ENCODE measurements around the gene PIK3CD. TPM values are rescaled to one million over a fixed set of nuclear protein-coding genes. Genes with fewer than 3 reads are reported as not detected.
A peak's percentile ranks its signal among the peaks of the same experiment; 100 is the strongest.

PIK3CD gene
- total RNA-seq, 1 experiment from 2014 or later: 2.6 TPM

DNA sequence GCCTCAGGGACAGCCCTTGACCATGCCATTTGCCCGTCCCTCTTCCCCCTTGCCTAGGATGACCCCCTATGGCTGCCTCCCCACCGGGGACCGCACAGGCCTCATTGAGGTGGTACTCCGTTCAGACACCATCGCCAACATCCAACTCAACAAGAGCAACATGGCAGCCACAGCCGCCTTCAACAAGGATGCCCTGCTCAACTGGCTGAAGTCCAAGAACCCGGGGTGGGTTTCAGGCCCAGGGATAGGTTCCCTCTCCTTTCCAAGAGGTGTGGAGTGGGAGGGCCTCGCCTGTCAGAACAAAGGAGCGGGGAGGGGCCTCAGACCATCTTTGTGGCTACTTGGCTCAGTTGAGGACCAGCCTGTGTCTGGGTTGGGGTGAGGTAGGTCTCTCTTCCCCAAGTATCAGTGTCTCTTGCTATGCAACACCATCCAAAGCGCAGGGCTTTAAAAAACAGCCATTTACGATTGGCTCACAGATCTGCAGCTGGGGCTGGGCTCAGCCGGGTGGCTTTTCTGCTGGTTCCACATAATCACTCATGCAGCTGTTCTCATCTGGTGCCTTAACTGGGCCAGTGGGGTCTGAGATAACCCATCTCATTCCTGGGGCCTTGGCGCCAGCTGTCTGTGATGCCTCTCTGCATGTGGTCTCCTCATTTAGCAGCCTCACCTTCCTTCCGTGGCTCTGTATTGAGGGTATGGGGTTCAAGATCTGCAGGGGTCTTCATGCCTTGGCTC lies 71.7 kb downstream of the PIK3CD start:
- peaks cover under 1% of the 10 kb centered on the region for H3K36me3 Mint-ChIP-seq (ENCODE audit: insufficient read depth, unreplicated experiment)
- H3K27ac Mint-ChIP-seq (ENCODE audit: unreplicated experiment): no peak overlapping the region
- CTCF ChIA-PET: interaction anchor here (0.6 kb wide), 1 partner anchor 107 kb away, joined by 4 read pairs; no protein-coding TSS in a partner anchor
- no peaks in the 10 kb centered on the region for H3K9me3 Mint-ChIP-seq (ENCODE audit: low read depth, unreplicated experiment)
- DNase-seq: no peak
- H3K27me3 Mint-ChIP-seq (ENCODE audit: unreplicated experiment): no peaks in the 10 kb centered on the region
- intact Hi-C loops (cut with micrococcal nuclease; ENCODE audit: unreplicated experiment): loop anchor here (10.0 kb wide), 1 partner anchor 142 kb away; no protein-coding TSS in a partner anchor
- TF ChIP-seq, protein P1, sequence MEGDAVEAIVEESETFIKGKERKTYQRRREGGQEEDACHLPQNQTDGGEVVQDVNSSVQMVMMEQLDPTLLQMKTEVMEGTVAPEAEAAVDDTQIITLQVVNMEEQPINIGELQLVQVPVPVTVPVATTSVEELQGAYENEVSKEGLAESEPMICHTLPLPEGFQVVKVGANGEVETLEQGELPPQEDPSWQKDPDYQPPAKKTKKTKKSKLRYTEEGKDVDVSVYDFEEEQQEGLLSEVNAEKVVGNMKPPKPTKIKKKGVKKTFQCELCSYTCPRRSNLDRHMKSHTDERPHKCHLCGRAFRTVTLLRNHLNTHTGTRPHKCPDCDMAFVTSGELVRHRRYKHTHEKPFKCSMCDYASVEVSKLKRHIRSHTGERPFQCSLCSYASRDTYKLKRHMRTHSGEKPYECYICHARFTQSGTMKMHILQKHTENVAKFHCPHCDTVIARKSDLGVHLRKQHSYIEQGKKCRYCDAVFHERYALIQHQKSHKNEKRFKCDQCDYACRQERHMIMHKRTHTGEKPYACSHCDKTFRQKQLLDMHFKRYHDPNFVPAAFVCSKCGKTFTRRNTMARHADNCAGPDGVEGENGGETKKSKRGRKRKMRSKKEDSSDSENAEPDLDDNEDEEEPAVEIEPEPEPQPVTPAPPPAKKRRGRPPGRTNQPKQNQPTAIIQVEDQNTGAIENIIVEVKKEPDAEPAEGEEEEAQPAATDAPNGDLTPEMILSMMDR (IDR thresholded peaks at IDR 0.05; ENCODE audit: unreplicated experiment): no peak
- no TSS peak for BruUV-seq (replicated peaks)
- no peak overlapping the region for H3K4me3 Mint-ChIP-seq (ENCODE audit: low read depth, unreplicated experiment)
- H3K4me1 Mint-ChIP-seq (ENCODE audit: low read depth, unreplicated experiment): no peaks in the 10 kb centered on the region

DNA sequence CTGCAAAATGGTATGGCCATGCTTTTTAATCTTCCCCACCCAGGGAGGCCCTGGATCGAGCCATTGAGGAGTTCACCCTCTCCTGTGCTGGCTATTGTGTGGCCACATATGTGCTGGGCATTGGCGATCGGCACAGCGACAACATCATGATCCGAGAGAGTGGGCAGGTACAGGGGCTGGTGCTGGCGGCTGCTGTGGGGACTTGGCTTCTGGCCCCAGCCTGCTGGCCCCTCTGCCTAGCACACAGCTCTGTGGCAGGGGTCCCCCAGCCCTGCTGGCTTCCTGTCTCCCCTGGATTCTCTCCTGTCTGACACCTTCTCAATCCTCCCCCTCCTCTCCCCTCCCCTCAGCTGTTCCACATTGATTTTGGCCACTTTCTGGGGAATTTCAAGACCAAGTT lies 72.4 kb downstream of the PIK3CD start:
- Mint-ChIP-seq H3K27me3 (ENCODE audit: unreplicated experiment) (no peaks in the 10 kb centered on the region), H3K27ac (ENCODE audit: unreplicated experiment) (no peak overlapping the region), H3K4me1 (ENCODE audit: low read depth, unreplicated experiment) (no peaks in the 10 kb centered on the region), H3K9me3 (ENCODE audit: low read depth, unreplicated experiment) (no peaks in the 10 kb centered on the region), H3K4me3 (ENCODE audit: low read depth, unreplicated experiment) (no peak overlapping the region), H3K36me3 (ENCODE audit: insufficient read depth, unreplicated experiment) (peaks cover 7% of the 10 kb centered on the region)
- CTCF ChIA-PET: interaction anchor here (0.6 kb wide), 1 partner anchor 108 kb away, joined by 4 read pairs; no protein-coding TSS in a partner anchor
- DNase-seq: no peak
- BruUV-seq (replicated peaks): no TSS peak
- TF ChIP-seq, protein P1 (IDR thresholded peaks at IDR 0.05; ENCODE audit: unreplicated experiment): no peak
- intact Hi-C loops (cut with micrococcal nuclease; ENCODE audit: unreplicated experiment): loop anchor here (10.0 kb wide), 1 partner anchor 141 kb away; no protein-coding TSS in a partner anchor

DNA sequence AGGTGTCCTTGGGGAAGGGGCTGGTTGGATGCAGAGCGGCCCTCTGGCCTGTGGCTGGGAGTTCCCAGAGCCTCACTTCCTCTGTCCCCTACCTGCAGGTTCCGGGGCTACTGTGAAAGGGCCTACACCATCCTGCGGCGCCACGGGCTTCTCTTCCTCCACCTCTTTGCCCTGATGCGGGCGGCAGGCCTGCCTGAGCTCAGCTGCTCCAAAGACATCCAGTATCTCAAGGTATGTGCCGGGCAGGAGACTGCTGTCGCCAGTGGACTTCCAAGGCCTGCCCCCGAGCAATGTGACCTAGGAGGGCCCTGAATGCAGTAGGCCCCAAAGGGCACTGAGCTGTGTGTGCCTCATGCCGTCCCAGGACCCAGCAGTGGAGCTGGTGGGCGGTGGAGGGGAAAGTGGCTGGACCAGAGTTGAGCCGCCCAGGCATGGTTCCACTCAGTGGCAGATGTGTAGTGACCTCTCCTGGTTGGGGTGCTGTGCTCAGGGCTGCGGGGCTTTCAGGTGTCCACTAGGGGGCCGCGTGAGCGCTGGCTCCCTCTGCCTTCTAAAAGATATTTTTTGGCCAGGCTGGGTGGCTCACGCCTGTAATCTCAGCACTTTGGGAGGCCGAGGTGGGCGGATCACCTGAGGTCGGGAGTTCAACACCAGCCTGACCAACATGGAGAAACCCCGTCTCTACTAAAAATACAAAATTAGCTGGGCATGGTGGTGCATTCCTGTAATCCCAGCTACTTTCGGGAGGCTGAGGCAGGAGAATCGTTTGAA lies 73.4 kb downstream of the PIK3CD start:
- H3K4me3 Mint-ChIP-seq (ENCODE audit: low read depth, unreplicated experiment): no peak overlapping the region
- DNase-seq: peak; percentile 69
- no peaks in the 10 kb centered on the region for H3K27me3 Mint-ChIP-seq (ENCODE audit: unreplicated experiment)
- H3K4me1 Mint-ChIP-seq (ENCODE audit: low read depth, unreplicated experiment): no peaks in the 10 kb centered on the region
- H3K27ac Mint-ChIP-seq (ENCODE audit: unreplicated experiment): no peak overlapping the region
- CTCF ChIA-PET: interaction anchor here (0.6 to 1.6 kb wide), 2 partner anchors 81 to 97 kb away, joined by 3 to 6 read pairs; no protein-coding TSS in a partner anchor
- no TSS peak for BruUV-seq (replicated peaks)
- H3K36me3 Mint-ChIP-seq (ENCODE audit: insufficient read depth, unreplicated experiment): peaks cover 11% of the 10 kb centered on the region
- intact Hi-C loops (cut with micrococcal nuclease; ENCODE audit: unreplicated experiment): loop anchor here (10.0 kb wide), 1 partner anchor 140 kb away; no protein-coding TSS in a partner anchor
- H3K9me3 Mint-ChIP-seq (ENCODE audit: low read depth, unreplicated experiment): no peaks in the 10 kb centered on the region
- TF ChIP-seq, protein P1 (IDR thresholded peaks at IDR 0.05; ENCODE audit: unreplicated experiment): peak; percentile 90

DNA sequence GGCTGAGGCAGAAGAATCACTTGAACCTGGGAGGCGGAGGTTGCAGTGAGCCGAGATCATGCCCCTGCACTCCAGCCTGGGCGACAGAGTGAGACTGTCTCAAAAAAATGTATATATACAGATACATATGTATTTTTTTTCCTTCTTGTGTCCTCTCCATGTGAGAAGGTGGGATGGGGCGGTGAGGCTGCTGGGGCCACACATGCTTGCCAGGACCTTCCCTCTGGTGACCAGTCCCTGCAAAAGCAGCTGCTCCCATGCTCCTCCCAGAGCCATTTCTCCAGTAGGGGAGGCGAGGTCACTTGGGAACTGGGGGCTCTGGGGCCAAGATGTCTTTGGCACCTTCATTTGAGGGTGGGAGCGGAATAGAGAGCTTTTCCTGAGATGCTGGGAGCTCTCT lies 74.9 kb downstream of the PIK3CD start:
- H3K27me3 Mint-ChIP-seq (ENCODE audit: unreplicated experiment): no peaks in the 10 kb centered on the region
- H3K9me3 Mint-ChIP-seq (ENCODE audit: low read depth, unreplicated experiment): no peaks in the 10 kb centered on the region
- H3K36me3 Mint-ChIP-seq (ENCODE audit: insufficient read depth, unreplicated experiment): peaks cover 13% of the 10 kb centered on the region
- TF ChIP-seq, protein P1 (IDR thresholded peaks at IDR 0.05; ENCODE audit: unreplicated experiment): no peak
- no TSS peak for BruUV-seq (replicated peaks)
- CTCF ChIA-PET: no interaction called here
- no peak for DNase-seq
- no peak overlapping the region for H3K4me3 Mint-ChIP-seq (ENCODE audit: low read depth, unreplicated experiment)
- no peak overlapping the region for H3K27ac Mint-ChIP-seq (ENCODE audit: unreplicated experiment)
- no peaks in the 10 kb centered on the region for H3K4me1 Mint-ChIP-seq (ENCODE audit: low read depth, unreplicated experiment)
- intact Hi-C loops (cut with micrococcal nuclease; ENCODE audit: unreplicated experiment): loop anchor here (10.0 kb wide), 1 partner anchor 138 kb away; no protein-coding TSS in a partner anchor
